ENCODE results near the gene TINAGL1.
"Not testable (repeated sequence)": the region's sequence is repeated elsewhere in the genome, so short reads cannot be mapped to it uniquely, and the experiment has no call there.

Gene TINAGL1

DNA sequence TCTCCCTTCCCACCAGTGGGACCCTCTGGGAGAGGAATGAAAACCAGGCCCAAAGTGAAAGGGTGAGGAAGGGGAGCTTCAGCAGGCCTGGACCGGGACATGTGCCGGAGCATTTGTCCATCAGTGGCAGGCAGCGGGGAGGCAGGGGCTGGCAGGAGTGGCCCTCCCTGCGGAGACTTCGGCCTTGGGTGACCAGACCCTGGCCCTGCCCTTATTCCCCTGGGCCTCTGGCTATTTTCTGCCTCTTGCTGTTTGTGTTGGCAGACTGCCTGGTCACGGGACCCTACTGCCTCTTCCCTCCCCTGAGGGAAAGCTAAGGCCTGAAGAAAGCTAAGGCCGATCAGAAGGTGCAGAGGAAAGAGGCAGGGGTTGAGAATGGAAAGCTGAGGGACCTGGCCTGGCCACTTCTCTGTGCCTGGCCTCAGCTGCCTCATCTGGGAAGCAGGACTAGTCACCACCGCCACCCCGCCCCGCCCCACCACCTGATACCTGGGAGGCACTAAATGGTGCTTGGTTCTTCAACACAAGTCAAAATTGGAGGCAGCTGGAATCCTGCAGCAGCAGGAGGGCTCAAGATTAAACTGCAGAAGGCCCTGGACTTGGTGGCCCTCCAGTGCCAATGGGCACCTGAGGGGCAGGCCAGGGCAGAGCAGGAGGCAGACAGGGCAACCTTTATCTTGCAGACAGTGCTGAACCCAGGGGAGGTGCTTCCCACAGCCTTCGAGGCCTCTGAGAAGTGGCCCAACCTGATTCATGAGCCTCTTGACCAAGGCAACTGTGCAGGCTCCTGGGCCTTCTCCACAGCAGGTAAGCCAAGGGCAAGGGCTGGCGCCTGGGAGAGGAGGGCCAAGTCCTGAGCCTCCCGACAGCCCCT lies 7.9 kb downstream of the TINAGL1 start:
- DNase-seq = peak; percentile 51

DNA sequence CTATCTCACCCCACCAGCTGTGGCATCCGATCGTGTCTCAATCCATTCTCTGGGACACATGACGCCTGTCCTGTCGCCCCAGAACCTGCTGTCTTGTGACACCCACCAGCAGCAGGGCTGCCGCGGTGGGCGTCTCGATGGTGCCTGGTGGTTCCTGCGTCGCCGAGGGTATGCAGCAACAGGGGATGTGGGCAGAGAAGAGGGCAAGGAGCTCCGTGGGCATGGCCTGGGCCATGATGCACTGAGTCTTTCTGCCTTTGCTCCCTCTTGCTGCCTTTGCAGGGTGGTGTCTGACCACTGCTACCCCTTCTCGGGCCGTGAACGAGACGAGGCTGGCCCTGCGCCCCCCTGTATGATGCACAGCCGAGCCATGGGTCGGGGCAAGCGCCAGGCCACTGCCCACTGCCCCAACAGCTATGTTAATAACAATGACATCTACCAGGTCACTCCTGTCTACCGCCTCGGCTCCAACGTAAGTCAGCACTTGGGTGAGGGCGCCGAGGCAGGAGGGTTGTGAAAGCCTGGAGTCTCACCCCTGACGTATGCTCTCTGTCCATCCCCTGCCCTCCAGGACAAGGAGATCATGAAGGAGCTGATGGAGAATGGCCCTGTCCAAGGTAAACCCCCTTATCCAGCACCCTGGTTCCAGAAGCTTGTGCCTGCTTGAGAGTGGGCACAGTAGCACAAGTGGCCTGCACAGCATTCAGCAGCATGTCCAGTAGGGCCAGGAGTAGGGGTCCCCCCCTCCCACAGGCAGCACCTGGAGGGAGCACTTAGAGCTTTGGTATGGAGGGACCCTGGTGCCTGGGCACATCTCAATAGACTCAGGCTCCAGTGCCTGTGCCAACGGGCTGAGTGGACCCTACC lies 8.8 kb downstream of the TINAGL1 start:
- DNase-seq = no peak

DNA sequence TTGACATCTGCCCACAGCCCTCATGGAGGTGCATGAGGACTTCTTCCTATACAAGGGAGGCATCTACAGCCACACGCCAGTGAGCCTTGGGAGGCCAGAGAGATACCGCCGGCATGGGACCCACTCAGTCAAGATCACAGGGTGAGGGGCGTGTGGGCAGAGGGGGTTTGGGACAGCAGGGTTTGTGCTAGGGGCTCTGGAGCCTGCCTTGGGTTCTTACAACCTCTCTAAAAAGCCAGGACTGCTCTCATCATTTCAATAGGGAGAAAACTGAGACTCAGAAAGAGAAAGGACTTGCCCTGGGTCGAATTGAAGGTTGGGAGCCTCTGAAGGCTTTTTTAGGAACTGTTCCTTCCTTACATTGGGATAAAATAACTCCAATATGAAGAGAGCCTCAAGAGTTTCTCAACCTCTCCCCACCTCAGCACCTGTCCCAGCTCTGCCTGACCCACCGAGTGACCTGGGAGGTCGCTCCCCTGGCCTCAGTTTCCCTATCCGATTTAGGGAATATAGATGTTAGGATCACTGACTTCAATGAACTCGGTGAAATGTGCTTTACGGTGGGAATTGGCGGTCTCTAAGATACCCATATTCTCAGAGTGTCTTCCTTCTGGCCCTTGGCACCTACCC lies 9.5 kb downstream of the TINAGL1 start:
- DNase-seq = no peak

DNA sequence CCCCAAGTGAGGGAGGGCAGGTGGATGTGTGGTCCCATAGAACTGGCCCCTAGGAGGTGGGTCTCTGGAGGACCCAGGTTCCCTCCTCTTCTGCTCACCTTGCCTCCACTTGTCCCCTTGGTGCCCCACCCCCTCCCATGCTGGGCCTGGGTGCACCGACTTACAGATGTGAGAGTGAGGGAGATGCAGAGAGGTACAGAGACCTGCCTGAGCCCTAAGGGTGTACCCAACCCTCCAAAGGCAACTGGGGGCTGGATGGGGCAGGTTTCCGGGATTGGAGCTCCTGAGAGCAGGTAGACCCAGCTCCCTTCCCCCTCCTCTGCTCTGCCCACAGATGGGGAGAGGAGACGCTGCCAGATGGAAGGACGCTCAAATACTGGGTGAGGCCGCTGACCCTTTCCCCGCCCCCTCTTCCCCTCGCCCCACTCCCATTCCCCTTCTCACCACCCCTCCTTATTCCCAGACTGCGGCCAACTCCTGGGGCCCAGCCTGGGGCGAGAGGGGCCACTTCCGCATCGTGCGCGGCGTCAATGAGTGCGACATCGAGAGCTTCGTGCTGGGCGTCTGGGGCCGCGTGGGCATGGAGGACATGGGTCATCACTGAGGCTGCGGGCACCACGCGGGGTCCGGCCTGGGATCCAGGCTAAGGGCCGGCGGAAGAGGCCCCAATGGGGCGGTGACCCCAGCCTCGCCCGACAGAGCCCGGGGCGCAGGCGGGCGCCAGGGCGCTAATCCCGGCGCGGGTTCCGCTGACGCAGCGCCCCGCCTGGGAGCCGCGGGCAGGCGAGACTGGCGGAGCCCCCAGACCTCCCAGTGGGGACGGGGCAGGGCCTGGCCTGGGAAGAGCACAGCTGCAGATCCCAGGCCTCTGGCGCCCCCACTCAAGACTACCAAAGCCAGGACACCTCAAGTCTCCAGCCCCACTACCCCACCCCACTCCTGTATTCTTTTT lies 10.3 kb downstream of the TINAGL1 start:
- peak; percentile 28 for DNase-seq

DNA sequence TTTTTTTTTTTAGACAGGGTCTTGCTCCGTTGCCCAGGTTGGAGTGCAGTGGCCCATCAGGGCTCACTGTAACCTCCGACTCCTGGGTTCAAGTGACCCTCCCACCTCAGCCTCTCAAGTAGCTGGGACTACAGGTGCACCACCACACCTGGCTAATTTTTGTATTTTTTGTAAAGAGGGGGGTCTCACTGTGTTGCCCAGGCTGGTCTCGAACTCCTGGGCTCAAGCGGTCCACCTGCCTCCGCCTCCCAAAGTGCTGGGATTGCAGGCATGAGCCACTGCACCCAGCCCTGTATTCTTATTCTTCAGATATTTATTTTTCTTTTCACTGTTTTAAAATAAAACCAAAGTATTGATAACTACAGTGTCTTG lies 11.0 kb downstream of the TINAGL1 start:
- not testable (repeated sequence) for DNase-seq

DNA sequence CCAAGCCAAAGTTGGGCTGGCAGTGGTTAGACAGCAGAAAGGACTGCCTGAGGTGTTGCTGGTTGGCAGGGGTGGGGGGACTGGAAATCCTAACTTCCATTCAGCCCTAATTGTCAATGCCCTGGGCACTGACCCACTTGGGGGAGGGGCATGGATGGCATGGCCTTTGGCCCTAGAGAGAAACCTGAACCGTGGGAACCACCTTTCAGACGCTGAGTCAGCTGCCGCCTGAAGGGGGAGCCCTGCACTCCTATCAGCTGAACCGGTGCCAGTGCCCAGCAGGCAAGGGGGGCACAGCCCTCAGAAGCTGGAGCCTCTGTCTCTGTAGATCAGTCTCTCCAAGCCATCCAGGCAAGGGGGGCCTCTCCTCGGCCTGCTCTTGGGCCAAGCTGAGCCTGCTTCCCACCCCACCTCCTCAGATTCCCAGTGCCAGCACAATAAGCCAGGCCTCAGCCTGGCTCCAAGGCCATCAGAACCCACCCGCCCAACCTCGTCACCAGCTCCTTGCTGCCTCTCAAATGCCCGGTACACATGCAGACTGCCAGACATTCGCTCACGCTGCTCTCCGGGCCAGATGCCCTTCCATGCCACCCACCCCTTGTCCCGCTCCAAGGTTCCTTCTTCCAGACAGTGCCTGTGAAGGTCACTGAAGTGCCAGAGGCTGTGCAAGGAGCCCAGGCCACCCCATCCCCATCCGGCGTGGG lies 11.6 kb downstream of the TINAGL1 start:
- peak; percentile 80 for DNase-seq

DNA sequence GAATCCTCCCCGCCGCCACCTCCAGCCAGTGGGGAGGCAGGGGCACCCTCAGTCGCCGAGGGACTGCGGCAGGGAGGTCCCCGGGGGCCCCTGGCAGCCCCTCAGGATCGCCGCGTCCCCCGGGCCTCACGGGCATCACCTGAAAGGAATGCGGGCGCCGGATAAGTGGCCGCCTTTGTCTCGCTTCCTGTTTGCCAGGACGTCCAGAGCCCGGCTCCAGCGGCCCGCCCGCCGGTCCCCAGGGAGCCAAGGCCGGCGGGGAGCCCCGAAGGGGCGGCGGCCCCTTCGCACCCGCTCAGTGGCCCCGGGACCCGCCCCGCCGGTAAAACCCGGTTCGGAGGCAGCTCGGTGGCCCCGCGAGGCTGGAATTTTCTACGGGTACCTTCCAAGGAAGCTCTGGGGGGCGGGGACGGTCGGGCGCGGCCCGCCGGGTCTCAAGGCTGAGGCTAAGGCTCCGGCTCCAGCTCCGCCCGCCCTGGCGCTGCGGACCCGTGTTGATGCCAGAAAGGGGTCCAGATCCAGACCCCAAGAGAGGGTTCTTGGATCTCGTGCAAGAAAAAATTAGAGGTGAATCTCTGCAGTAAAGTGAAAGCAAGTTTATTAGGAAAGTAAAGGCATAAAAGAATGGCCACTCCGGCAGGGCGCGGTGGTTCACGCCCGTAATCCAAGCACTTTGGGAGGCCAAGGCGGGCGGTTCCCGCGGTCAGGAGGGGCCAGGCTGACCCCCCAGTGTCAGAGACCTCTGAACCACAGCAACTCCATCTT lies 12.6 kb downstream of the TINAGL1 start:
- peak; percentile 41 for DNase-seq

DNA sequence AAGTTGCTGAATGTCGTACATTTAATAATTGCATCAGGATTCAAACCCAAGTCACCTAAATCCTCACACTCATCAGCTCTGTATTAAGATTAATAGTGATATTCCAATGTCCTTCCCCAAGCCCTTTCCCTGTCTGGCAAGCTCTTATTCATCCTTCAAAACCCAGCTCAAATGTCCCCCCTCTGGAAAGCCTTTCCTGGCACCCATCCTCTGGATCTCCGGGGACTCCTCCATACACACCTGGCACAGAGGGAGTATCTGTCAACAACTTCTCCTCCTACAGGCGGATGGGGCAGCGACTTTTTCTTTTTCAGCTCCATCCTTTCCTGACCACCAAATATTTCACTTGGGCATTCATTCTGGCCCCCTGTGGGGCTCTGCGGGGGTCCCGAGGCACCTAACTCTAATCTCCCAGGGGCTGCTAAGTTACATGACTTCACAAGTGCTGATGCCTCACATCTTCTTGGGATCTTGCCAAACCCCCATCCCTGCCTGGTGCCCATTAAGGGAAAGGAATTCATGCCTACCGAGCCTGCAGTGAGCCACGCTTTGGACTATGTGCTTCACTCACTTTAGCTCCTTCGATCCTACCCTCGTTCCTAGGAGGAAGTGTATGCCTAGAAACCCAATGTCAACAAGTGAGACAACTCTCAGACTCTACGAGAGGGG lies 15.2 kb downstream of the TINAGL1 start:
- peak; percentile 39 for DNase-seq

DNA sequence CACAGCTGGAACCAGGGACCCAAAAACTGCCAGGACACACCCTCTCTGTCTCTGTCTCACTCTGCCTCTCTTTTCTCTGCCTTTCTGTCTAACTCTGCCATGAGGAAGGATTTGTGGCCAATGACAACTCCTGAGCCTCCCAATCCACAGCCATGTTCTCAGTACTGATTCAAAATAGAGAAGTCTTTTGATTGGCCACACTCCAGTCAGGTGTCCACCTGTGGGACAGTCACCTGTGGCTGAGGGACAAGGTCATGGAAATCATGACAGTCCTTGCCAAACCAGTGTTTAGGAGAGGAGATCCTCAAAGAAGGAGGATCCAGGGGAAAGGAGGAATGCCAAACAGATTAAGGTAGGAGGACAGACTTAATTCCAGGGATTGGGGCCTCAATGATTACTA lies 15.8 kb downstream of the TINAGL1 start:
- DNase-seq = no peak

DNA sequence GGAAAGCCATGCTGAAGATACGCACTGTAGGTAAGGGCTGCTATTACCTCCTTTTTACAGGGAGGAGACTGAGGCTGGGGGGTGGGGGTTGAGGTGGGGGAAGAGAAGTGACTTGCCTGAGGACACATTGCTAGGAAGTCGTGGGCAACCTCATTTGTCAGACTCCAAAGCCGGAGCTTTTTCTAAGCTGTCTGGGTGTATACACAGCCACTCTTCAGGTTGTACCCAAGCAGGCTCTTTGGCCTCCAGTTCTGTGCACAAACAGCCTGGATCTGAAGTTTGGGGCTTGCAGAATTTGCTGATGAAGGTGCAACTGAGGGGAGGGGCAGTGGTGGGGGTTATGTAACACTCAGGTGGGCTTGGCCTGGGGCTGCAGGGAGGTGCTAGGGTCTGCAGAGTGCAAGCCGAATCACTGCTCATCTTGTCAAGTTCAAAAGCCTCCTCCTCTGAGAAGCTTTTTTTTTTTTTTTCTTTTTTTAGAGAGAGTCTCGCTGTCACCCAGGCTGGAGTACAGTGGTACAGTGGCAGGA lies 16.9 kb downstream of the TINAGL1 start:
- no peak for DNase-seq

DNA sequence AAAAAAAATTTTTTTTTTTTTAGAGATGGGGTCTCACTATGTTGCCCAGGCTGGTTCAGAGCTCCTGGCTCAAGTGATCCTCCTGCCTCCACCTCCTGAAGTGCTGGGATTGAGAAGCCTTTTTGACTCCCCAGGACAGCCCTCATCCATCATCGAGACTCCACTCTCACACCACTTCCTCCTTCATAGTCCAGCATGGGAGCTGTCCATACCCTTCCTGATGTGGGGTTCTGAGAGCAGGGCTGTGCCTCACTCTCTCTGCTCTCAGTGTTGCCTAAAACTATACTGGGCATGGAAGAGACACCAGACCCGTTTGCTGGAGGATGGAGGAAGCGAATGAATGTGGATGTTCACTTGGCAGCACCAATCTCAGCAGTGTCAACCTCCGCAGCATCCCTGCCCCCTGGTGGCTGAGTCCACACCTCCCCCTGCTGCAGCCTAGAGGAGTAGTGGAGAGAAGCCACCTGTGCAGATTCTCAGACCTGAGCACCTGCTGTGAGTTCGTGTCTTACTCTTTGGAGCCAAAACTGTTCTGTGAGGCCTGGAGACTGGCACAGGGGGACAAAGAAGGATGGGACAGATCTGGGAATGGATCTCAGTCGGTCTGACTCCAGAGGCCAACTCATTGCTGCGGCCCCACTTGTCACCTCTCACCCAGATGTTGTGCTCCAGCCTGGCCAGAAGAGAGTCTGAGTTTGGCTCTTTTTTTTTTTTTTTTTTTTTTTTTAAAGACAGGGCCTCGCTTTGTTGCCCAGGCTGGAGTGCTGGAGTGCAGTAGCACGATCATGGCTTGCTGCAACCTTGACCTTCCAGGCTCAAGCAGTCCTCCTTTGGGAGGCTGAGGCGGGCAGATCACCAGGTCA lies 17.7 kb downstream of the TINAGL1 start:
- peak; percentile 64 for DNase-seq

DNA sequence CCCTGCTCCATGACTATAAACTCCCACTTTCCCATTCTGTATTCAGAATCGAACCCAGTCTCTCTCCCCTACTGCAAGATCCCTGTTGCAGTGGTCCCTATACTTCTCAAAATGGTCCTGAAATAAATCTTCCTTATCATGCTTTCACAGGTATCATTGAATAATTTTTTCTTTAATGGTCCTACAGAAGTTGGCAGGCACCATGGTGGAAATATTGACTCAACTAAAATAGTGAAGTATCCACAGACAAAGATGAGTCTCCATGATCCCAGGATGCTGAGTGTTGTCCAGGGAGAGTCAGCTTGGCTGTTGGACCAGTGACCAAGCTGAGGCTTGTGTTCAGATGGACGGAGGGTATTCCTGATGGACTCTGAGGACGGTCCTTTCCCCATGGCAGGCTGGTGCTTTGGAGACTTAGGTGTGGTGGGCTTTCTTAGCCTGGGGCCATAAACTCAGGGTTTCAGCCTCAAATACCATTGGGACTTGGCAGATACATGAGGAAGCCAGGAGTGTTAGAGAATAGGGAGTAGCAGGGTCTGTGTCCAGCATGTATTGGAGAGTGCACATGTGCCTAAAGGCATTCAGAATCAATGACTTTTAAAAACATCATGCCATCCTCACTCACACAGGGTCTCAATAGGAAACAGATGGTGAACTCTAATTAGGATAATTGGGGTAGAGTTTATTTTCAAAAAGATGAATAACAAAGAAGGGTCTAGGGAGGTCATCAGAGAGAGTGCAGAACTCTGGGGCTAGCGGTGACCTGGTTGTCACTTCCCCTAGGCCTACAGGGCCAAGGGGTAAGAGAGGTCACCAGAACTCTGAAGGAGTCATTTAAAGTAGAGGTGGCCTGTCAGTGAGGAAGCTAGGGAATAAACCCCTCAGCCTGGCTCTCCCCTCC lies 19.8 kb downstream of the TINAGL1 start:
- DNase-seq = peak; percentile 51

DNA sequence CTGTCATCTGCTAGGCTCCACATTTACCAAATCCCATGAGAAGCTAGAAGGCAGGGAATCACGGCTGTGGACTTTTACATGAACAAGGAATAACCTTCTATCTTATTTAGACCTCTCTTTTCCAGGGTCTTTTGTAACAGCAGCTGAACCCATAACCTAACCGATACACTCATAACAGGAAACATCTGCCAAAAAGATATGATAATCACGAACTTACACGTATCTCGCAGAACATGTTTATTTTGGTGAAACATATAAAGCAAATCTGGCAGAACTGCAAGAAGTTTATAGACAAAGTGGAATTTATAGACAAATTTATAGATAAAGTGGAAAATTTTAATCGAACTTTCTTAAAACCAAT lies 20.4 kb downstream of the TINAGL1 start:
- no peak for DNase-seq

DNA sequence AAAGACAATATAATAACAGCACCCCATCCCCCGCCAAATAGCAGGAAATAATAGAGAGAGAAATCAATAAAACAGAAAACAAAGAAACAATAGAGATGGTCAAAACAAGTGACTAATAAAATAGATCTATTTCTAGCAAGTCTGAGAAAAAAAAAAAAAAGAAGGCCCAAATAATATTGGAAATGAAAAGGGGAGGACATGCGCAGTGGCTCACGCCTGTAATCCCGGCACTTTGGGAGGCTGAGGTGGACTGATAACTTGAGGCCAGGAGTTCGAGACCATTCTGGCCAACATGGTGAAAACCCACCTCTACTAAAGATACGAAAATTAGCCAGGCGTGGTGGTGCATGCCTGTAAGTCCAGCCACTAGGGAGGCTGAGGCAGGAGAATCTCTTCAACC lies 22.7 kb downstream of the TINAGL1 start:
- no peak for DNase-seq

DNA sequence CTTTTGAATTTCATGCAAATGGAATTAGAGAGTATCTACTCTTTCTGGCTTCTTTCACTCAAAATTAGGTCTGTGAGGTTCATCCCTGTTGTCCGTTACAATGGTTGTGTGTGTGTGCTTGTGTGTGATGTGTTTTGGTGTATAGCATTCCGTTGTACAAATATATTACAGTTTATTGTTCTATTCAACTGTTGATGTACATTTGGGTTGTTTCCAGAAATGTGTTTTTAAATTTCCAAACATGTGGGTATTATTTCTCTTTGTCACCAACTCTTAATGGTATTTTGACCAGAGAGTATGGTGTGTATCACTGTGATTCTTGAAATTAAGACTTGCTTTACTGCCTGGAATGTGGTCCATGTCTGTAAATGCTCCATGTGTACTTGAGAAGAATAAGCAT lies 24.3 kb downstream of the TINAGL1 start:
- no peak for DNase-seq

DNA sequence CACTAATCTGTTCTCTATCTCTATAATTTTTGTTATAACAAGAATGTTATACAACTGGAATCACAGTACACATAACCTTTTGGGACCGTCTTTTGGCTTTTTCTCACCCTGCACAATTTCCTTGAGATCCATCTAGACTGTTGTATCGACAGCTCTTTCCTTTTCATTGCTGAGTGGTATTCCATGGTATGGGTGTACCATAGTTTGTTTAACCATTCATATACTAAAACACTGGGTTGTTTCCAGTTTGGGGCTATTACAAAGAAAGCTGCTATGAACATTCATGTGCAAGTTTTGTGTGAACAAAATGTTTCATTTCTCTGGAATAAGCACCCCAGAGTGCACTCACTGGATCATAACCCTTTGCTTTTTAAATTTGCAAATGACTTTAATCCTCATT lies 25.8 kb downstream of the TINAGL1 start:
- no peak for DNase-seq

DNA sequence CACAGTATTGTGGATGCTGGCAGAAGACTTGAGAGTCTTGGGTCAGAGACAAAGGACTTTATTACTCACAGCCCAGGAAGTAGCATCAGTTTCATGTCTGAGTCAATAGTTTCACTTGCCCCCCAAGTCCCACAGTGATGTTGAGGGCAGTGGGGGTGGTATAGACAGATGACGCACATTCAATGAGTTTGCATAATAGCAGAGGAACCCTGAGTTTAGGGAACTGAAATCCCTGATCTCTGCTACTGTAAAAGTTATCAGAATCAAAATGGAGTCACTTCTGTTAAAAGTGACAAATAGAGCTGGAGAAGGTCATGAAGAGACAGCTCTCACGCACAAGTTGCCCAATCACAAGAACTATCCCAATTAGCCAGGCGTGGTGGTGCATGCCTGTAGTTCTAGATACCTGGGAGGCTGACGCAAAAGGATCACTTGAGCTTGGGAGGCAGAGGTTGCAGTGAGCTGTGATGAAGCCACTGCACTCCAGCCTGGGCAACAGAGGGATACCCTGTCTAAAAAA lies 29.7 kb downstream of the TINAGL1 start:
- DNase-seq = no peak

DNA sequence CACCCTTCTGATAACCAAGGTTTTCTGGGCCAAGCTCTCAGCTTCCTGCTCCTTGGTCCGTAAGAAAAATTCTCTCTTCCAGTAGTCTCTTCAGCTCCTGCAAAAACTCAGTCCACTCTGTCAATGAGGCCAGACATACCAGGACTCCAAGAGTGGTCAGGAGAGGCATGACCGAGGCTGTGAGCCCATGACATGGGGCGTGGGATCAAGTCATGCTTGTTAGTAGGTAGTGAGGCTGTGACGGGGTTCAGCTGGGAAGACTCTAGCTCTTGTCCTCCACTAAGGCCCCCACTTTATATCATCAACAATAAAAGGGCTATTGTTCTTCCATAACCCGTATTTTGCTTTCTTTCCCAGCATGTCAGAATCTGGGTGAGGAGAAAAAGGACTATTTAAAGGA lies 31.0 kb downstream of the TINAGL1 start:
- no peak for DNase-seq
